HepG2 (cell line): ENCODE data around the gene ACAD11. TPM values are rescaled to one million over a fixed set of nuclear protein-coding genes. Genes with fewer than 3 reads are reported as not detected.

Experiments
- ATM ChIP-seq: fragments of 450-650 bp; IDR thresholded peaks from 2 replicates; pipeline ENCODE4 v1.7.1; 2017; ENCODE audit warnings: mild to moderate bottlenecking, borderline replicate concordance
- CBFB ChIP-seq: sonication (generic); formaldehyde crosslinking; IDR thresholded peaks from 2 replicates; pipeline ENCODE4 v1.4.0; 2020; ENCODE audit warnings: missing genetic modification reagents
- CEBPB ChIP-seq: IDR thresholded peaks from 2 replicates; pipeline ENCODE4 v1.6.1; 2011; ENCODE audit warnings: low read depth, low read length, improper control_type of control experiment, borderline replicate concordance
- CENPX ChIP-seq: sonication (generic); formaldehyde crosslinking; IDR thresholded peaks from 2 replicates; pipeline ENCODE4 v1.9.0; 2021; ENCODE audit warnings: mild to moderate bottlenecking, missing genetic modification reagents, moderate library complexity
- FIP1L1 ChIP-seq: fragments of 200-400 bp; formaldehyde crosslinking; IDR thresholded peaks from 2 replicates; pipeline ENCODE4 v1.6.1; 2018; ENCODE audit warnings: low read depth, mild to moderate bottlenecking, low read length, moderate library complexity, borderline replicate concordance; ENCODE audit not compliant: insufficient read depth
- HHEX ChIP-seq: IDR thresholded peaks from 2 replicates; pipeline ENCODE4 v1.6.1; 2016; ENCODE audit warnings: control low read depth
- HNRNPLL ChIP-seq: fragments of 200-400 bp; formaldehyde crosslinking; IDR thresholded peaks from 2 replicates; pipeline ENCODE4 v1.6.1; 2017; ENCODE audit warnings: mild to moderate bottlenecking, low read depth, low read length; ENCODE audit not compliant: poor library complexity, severe bottlenecking
- KLF9 ChIP-seq: IDR thresholded peaks from 2 replicates; pipeline ENCODE4 v1.6.1; 2016; ENCODE audit warnings: low read depth
- NFE2 ChIP-seq: sonication (generic); formaldehyde crosslinking; IDR thresholded peaks from 2 replicates; pipeline ENCODE4 v1.4.0; 2020; ENCODE audit warnings: missing genetic modification reagents
- RFX1 ChIP-seq: fragments of 450-650 bp; IDR thresholded peaks from 2 replicates; pipeline ENCODE4 v1.6.1; 2017
- SOX5 ChIP-seq: IDR thresholded peaks from 2 replicates; pipeline ENCODE4 v1.6.1; 2016; ENCODE audit warnings: borderline replicate concordance
- SP140L ChIP-seq: sonication (generic); formaldehyde crosslinking; IDR thresholded peaks from 2 replicates; pipeline ENCODE4 v1.4.0; 2020; ENCODE audit warnings: missing genetic modification reagents, borderline replicate concordance
- TBX2 ChIP-seq: sonication (generic); formaldehyde crosslinking; IDR thresholded peaks from 2 replicates; pipeline ENCODE4 v1.5.0; 2020; ENCODE audit warnings: missing genetic modification reagents, mild to moderate bottlenecking, borderline replicate concordance
- ZBTB1 ChIP-seq: sonication (generic); formaldehyde crosslinking; IDR thresholded peaks from 2 replicates; pipeline ENCODE4 v1.4.0; 2020; ENCODE audit warnings: missing genetic modification reagents, borderline replicate concordance
- ZBTB49 ChIP-seq: sonication (generic); formaldehyde crosslinking; IDR thresholded peaks from 2 replicates; pipeline ENCODE4 v1.4.0; 2020; ENCODE audit warnings: missing genetic modification reagents, borderline replicate concordance
- ZFP90 ChIP-seq: sonication (generic); formaldehyde crosslinking; IDR thresholded peaks from 2 replicates; pipeline ENCODE4 v1.8.0; 2022; ENCODE audit warnings: missing genetic modification reagents, mild to moderate bottlenecking, inconsistent platforms, borderline replicate concordance
- ZHX1 ChIP-seq: sonication (generic); formaldehyde crosslinking; IDR thresholded peaks from 2 replicates; pipeline ENCODE4 v1.8.1; 2022; ENCODE audit warnings: low read depth, mild to moderate bottlenecking, missing genetic modification reagents
- ZNF121 ChIP-seq: sonication (generic); formaldehyde crosslinking; IDR thresholded peaks from 2 replicates; pipeline ENCODE4 v1.5.0; 2020; ENCODE audit warnings: mild to moderate bottlenecking, missing genetic modification reagents
- ZNF282 ChIP-seq: fragments of 450-650 bp; IDR thresholded peaks from 2 replicates; pipeline ENCODE4 v1.6.1; 2018; ENCODE audit not compliant: partially characterized antibody
- polyA plus RNA-seq, 8 experiments: library from polyadenylated mRNA; depleted of rRNA in 3 of 8; stranded (reverse) in 7 of 8; unstranded in 1 of 8; fragments of >200 nt; fragmentation: Illumina TruSeq in 4 of 8; extraction: Trizol in 4 of 8; gene quantifications; 2 replicates each; pipeline versions ENCODE4 v1.2.1 to v1.2.3, GENCODE V29; 2011 to 2016; ENCODE audit warnings: low read depth in 4 of 8, missing spikeins in 1 of 8, mixed read lengths in 1 of 8; ENCODE audit not compliant: insufficient read depth in 1 of 8
- total RNA-seq, 5 experiments: library from RNA; depleted of rRNA; stranded (reverse); fragments of >200 nt; fragmentation: Illumina TruSeq; extraction: Trizol; gene quantifications; 2 replicates each; pipeline ENCODE4 v1.2.3, GENCODE V29; 2016; ENCODE audit warnings: low read depth in 1 of 5
- TF ChIP-seq, protein P1 (sequence below): sonication (generic); formaldehyde crosslinking; IDR thresholded peaks from 2 replicates; pipeline ENCODE4 v1.8.1; 2023; ENCODE audit warnings: mild to moderate bottlenecking, missing genetic modification reagents
- TF ChIP-seq, protein P2 (sequence below): sonication (generic); formaldehyde crosslinking; IDR thresholded peaks from 2 replicates; pipeline ENCODE4 v1.5.0; 2020; ENCODE audit warnings: missing genetic modification reagents
- TF ChIP-seq, protein P3 (sequence below): sonication (generic); formaldehyde crosslinking; conservative IDR thresholded peaks from 2 replicates; pipeline ENCODE4 v1.5.0; 2020; ENCODE audit warnings: missing genetic modification reagents

The ACAD11 gene
- total and polyA plus RNA-seq, 2 of the 13 experiments (the other 11 are each of a cell fraction or from before 2014, with no cell fraction given): 30.6 to 56.9 TPM

DNA sequence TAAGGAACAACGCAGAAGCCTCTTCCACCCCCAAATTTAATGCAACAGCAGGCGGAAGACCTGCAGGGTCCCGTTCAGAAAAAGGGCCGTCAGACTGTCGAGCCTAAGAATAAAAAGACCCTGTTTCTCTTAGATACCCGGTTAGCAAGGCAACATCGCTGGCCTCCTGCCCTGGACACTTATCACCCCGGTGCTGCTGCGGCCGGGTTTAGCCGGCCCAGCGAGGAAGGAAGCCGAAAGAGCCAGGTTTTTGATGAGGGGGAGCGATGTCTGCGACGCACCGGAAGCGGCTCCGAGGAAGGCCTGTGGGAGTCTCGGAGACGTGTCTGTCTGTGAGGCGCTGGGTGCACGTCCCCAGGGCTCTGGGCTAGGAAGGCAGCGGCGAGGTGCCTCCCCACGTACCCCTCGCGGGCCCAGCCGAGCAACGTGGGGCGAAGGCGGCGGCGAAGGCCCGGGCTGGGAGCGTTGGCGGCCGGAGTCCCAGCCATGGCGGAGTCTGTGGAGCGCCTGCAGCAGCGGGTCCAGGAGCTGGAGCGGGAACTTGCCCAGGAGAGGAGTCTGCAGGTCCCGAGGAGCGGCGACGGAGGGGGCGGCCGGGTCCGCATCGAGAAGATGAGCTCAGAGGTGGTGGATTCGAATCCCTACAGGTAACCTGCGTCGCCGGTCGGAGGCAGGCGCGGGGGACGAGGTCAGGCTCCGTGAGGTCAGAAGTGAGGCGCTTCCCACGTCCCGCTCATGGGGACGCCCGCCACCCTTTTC, 622 bp upstream of the ACAD11 start, which contains the start of gene UBA5 (continued):
- TF ChIP-seq ZFP90 (CRISPR knock-in tag) (no peak), TBX2 (CRISPR knock-in tag) (peak; percentile 52; the same call in 1 of the 2 replicates), ZBTB1 (CRISPR knock-in tag) (no peak), HHEX (CRISPR knock-in tag) (no peak), ZHX1 (CRISPR knock-in tag) (no peak; the same call in 1 of the 2 replicates), NFE2 (no peak), HNRNPLL (peak; percentile 49), KLF9 (CRISPR knock-in tag) (no peak), RFX1 (no peak), ATM (no peak), CBFB (CRISPR knock-in tag) (no peak), ZNF121 (0 out of 2 replicates have a peak, but pooled peaks have one; percentile 5), FIP1L1 (no peak; the same call in 1 of the 2 replicates), ZBTB49 (peak; percentile 47; the same call in 1 of the 2 replicates), SP140L (CRISPR knock-in tag) (no peak), ZNF282 (no peak), CENPX (CRISPR knock-in tag) (no peak), CEBPB (no peak), SOX5 (CRISPR knock-in tag) (peak; percentile 42; the same call in 1 of the 2 replicates)
- TF ChIP-seq, protein P1, sequence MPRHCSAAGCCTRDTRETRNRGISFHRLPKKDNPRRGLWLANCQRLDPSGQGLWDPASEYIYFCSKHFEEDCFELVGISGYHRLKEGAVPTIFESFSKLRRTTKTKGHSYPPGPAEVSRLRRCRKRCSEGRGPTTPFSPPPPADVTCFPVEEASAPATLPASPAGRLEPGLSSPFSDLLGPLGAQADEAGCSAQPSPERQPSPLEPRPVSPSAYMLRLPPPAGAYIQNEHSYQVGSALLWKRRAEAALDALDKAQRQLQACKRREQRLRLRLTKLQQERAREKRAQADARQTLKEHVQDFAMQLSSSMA (CRISPR knock-in tag): no peak
- TF ChIP-seq, protein P2, sequence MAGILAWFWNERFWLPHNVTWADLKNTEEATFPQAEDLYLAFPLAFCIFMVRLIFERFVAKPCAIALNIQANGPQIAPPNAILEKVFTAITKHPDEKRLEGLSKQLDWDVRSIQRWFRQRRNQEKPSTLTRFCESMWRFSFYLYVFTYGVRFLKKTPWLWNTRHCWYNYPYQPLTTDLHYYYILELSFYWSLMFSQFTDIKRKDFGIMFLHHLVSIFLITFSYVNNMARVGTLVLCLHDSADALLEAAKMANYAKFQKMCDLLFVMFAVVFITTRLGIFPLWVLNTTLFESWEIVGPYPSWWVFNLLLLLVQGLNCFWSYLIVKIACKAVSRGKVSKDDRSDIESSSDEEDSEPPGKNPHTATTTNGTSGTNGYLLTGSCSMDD: no peak
- TF ChIP-seq, protein P3, sequence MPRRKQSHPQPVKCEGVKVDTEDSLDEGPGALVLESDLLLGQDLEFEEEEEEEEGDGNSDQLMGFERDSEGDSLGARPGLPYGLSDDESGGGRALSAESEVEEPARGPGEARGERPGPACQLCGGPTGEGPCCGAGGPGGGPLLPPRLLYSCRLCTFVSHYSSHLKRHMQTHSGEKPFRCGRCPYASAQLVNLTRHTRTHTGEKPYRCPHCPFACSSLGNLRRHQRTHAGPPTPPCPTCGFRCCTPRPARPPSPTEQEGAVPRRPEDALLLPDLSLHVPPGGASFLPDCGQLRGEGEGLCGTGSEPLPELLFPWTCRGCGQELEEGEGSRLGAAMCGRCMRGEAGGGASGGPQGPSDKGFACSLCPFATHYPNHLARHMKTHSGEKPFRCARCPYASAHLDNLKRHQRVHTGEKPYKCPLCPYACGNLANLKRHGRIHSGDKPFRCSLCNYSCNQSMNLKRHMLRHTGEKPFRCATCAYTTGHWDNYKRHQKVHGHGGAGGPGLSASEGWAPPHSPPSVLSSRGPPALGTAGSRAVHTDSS (CRISPR knock-in tag): no peak
